Gastroesophageal sphincter (tissue), 4 donors: Measurements from ENCODE around the gene IPO4. TPM values are rescaled to one million over a fixed set of nuclear protein-coding genes. Genes with fewer than 3 reads are reported as not detected.
A peak's percentile ranks its signal among the peaks of the same experiment; 100 is the strongest.

Experiments
- ATAC-seq: fragments of 150-250 bp; one replicate; pipeline ENCODE4 v1.9.1; 2016; ENCODE audit warnings: mild to moderate bottlenecking, moderate library complexity
- H3K27ac ChIP-seq, 4 donors: fragments of 200-600 bp; sonication (generic) in 3 of 4; 1 replicate in 3 of 4; 2 replicates in 1 of 4; pipeline ENCODE4 v1.5.1; 2016 to 2019
- H3K27me3 ChIP-seq: fragments of 200-600 bp; sonication (generic); one replicate; pipeline ENCODE4 v1.5.1; 2019
- H3K36me3 ChIP-seq, 2 donors: fragments of 200-600 bp; sonication (generic); one replicate each; pipeline ENCODE4 v1.5.1; 2019; ENCODE audit warnings: control low read depth in 1 of 2
- H3K4me1 ChIP-seq, 3 donors: fragments of 200-600 bp; sonication (generic); 1 replicate in 2 of 3; 2 replicates in 1 of 3; pipeline ENCODE4 v1.5.1; 2016 to 2019; ENCODE audit warnings: control low read depth in 2 of 3
- H3K4me3 ChIP-seq, 2 donors: fragments of 200-600 bp; sonication (generic); one replicate each; pipeline ENCODE4 v1.5.1; 2019; ENCODE audit warnings: mild to moderate bottlenecking in 1 of 2, moderate library complexity in 1 of 2
- H3K9me3 ChIP-seq, 3 donors: fragments of 200-600 bp; sonication (generic); one replicate each; pipeline ENCODE4 v1.5.1; 2017 to 2019; ENCODE audit warnings: control low read depth in 2 of 3
- CTCF ChIP-seq, 4 experiments: fragments of 200-600 bp in 2 of 4; fragments of 450-650 bp in 2 of 4; sonication (generic) in 1 of 4; IDR thresholded peaks; one replicate each; pipeline ENCODE4 v1.5.1; 2017 to 2019; ENCODE audit warnings: antibody characterized with exemption in 4 of 4, mild to moderate bottlenecking in 2 of 4, moderate library complexity in 2 of 4
- EP300 ChIP-seq: sonication (generic); formaldehyde crosslinking; IDR thresholded peaks from one replicate; pipeline ENCODE4 v1.6.1; 2017; ENCODE audit warnings: antibody characterized with exemption, mild to moderate bottlenecking
- POLR2A ChIP-seq, 2 donors: fragments of 450-650 bp; IDR thresholded peaks; one replicate each; pipeline ENCODE4 v1.6.1; 2017; ENCODE audit warnings: antibody characterized with exemption in 2 of 2, mild to moderate bottlenecking in 2 of 2, moderate library complexity in 1 of 2
- POLR2AphosphoS5 ChIP-seq: sonication (generic); formaldehyde crosslinking; IDR thresholded peaks from one replicate; pipeline ENCODE4 v1.6.1; 2017; ENCODE audit warnings: antibody characterized with exemption
- WGBS, 2 donors: methylation state at CpG; one replicate each; pipeline ENCODE4 v1.1.5; 2018; ENCODE audit warnings: low coverage in 1 of 2; 5-methylcytosine and 5-hydroxymethylcytosine counted together
- total RNA-seq, 4 donors: library from RNA; depleted of rRNA; stranded (reverse); fragments of >200 nt; gene quantifications; one replicate each; pipeline ENCODE4 v1.1.0, GENCODE V29; 2016

The IPO4 gene
- total RNA-seq, 4 donors from 2014 or later, result 16.8 to 31.6 (median 27.0) TPM

- peak; percentile 68 to 78 for TF ChIP-seq POLR2A (IDR thresholded peaks at IDR 0.05)
- peak; percentile 48 for TF ChIP-seq POLR2AphosphoS5
- TF ChIP-seq EP300, result no peak
- TF ChIP-seq CTCF (IDR thresholded peaks at IDR 0.05), result peak in 3 of 4 experiments; percentile 65 to 83 (median 73)
- Histone ChIP-seq H3K9me3 (no peaks in the 10 kb centered on the region), H3K36me3 (peaks cover 0 to 28% of the 10 kb centered on the region in 2 donors), H3K27ac (peak within 1 kb of the TSS; percentile 72 to 94 (median 94)), H3K27me3 (no peaks in the 10 kb centered on the region), H3K4me3 (peak within 1 kb of the TSS; percentile 41 to 89), H3K4me1 (peaks cover 0 to 86% (median 39%) of the 10 kb centered on the region in 3 donors)
- peak; percentile 97 for ATAC-seq
- no CpG with 5 or more reads among the region's 65 CpGs for WGBS, 2 donors
Measured at GRCh38 chr14:24141097-24141880, 47.3 kb downstream of the IPO4 start, which contains the start of gene EMC9. EMC9 (minus strand) TSS chr14:24141591; CDS start chr14:24141304, 287 bp downstream.

- Histone ChIP-seq H3K27ac (peak overlapping the region in 3 of 4 donors; percentile 34 to 94 (median 94)), H3K9me3 (no peaks in the 10 kb centered on the region), H3K4me3 (peak overlapping the region in 1 of 2 donors; percentile 89), H3K27me3 (no peaks in the 10 kb centered on the region), H3K36me3 (peaks cover 0 to 28% of the 10 kb centered on the region in 2 donors), H3K4me1 (peaks cover 0 to 75% (median 29%) of the 10 kb centered on the region in 3 donors)
- TF ChIP-seq POLR2A (IDR thresholded peaks at IDR 0.05) (no peak), EP300 (no peak), POLR2AphosphoS5 (no peak), CTCF (IDR thresholded peaks at IDR 0.05) (no peak)
- 80 to 100% methylated on average over 2 to 5 of the region's 9 CpGs for WGBS, 2 donors
- ATAC-seq, result no peak
Measured at GRCh38 chr14:24139272-24139934, 49.2 kb downstream of the IPO4 start.

GRCh38 chr14:24138396-24139271 is 50.0 kb downstream of the IPO4 start:
- H3K27ac ChIP-seq, result peak overlapping the region in 2 of 4 donors; percentile 94
- no peaks in the 10 kb centered on the region for H3K9me3 ChIP-seq
- H3K4me3 ChIP-seq, result no peak overlapping the region
- no peaks in the 10 kb centered on the region for H3K27me3 ChIP-seq
- peaks cover 0 to 68% (median 29%) of the 10 kb centered on the region in 3 donors for H3K4me1 ChIP-seq
- peaks cover 0 to 28% of the 10 kb centered on the region in 2 donors for H3K36me3 ChIP-seq
- no peak for ATAC-seq
- WGBS, 2 donors, result 43 to 82% methylated on average over 1 to 5 of the region's 13 CpGs
- TF ChIP-seq POLR2A (IDR thresholded peaks at IDR 0.05) (no peak), POLR2AphosphoS5 (no peak), EP300 (no peak), CTCF (IDR thresholded peaks at IDR 0.05) (no peak)

- Histone ChIP-seq H3K4me3 (no peak overlapping the region), H3K9me3 (no peaks in the 10 kb centered on the region), H3K36me3 (peaks cover 0 to 28% of the 10 kb centered on the region in 2 donors), H3K27ac (peak overlapping the region in 3 of 4 donors; percentile 94 to 95 (median 94)), H3K4me1 (peaks cover 0 to 64% (median 29%) of the 10 kb centered on the region in 3 donors), H3K27me3 (no peaks in the 10 kb centered on the region)
- WGBS, 2 donors, result 87 to 94% methylated on average over 3 of the region's 8 CpGs
- no peak for ATAC-seq
- TF ChIP-seq CTCF (IDR thresholded peaks at IDR 0.05), result no peak
Measured at GRCh38 chr14:24137529-24138395, 50.9 kb downstream of the IPO4 start.
